Fibroblast of skin of abdomen (primary cell): ENCODE measurements around the gene SLC17A1. TPM values are rescaled to one million over a fixed set of nuclear protein-coding genes. Genes with fewer than 3 reads are reported as not detected.

Experiments
- DNase-seq: peaks from one replicate; pipeline ENCODE4 v3.0.0-alpha.2; 2013
- polyA plus RNA-seq, 2 experiments: library from polyadenylated mRNA; unstranded; fragments of 120-200 nt; gene quantifications; one replicate each; pipeline ENCODE4 v1.2.1, GENCODE V29; 2013; ENCODE audit not compliant: insufficient read length in 2 of 2

SLC17A1 gene
- not detected for polyA plus RNA-seq (2013, experiment 1 of 2; ENCODE audit: insufficient read length)
- polyA plus RNA-seq (2013, experiment 2 of 2; ENCODE audit: insufficient read length) = not detected

GRCh38 chr6:25831532-25832306 is at the start of gene SLC17A1:
Gene SLC17A1 (minus strand): TSS chr6:25832052. CDS start chr6:25830557, 1,495 bp downstream.
- no peak for DNase-seq

GRCh38 chr6:25880601-25881000 is 48.7 kb upstream of the SLC17A1 start:
- no peak for DNase-seq

GRCh38 chr6:25878721-25879322 is 47.0 kb upstream of the SLC17A1 start:
- no peak for DNase-seq

GRCh38 chr6:25875926-25876602 is 44.2 kb upstream of the SLC17A1 start:
- no peak for DNase-seq

- DNase-seq = no peak
Measured at GRCh38 chr6:25875563-25875905, 43.7 kb upstream of the SLC17A1 start.

- no peak for DNase-seq
Measured at GRCh38 chr6:25874822-25875562, 43.1 kb upstream of the SLC17A1 start.

- DNase-seq = no peak
Measured at GRCh38 chr6:25874118-25874517, 42.3 kb upstream of the SLC17A1 start, which contains the start of gene SLC17A3. Gene SLC17A3 (minus strand): TSS chr6:25874243. CDS start chr6:25868387, 5,856 bp downstream.

GRCh38 chr6:25872814-25873213 is 41.0 kb upstream of the SLC17A1 start:
- DNase-seq = no peak

GRCh38 chr6:25869840-25870239 is 38.0 kb upstream of the SLC17A1 start:
- no peak for DNase-seq

- no peak for DNase-seq
Measured at GRCh38 chr6:25868436-25869183, 36.8 kb upstream of the SLC17A1 start.

- no peak for DNase-seq
Measured at GRCh38 chr6:25866011-25866410, 34.2 kb upstream of the SLC17A1 start.

- DNase-seq = no peak
Measured at GRCh38 chr6:25863360-25863759, 31.5 kb upstream of the SLC17A1 start.

- DNase-seq = no peak
Measured at GRCh38 chr6:25862199-25862598, 30.3 kb upstream of the SLC17A1 start.

GRCh38 chr6:25852756-25853155 is 20.9 kb upstream of the SLC17A1 start:
- no peak for DNase-seq

- DNase-seq = no peak
Measured at GRCh38 chr6:25851961-25852360, 20.1 kb upstream of the SLC17A1 start.

- DNase-seq = no peak
Measured at GRCh38 chr6:25844518-25844917, 12.7 kb upstream of the SLC17A1 start.

- DNase-seq = no peak
Measured at GRCh38 chr6:25842526-25842925, 10.7 kb upstream of the SLC17A1 start.

GRCh38 chr6:25835442-25836283 is 3.8 kb upstream of the SLC17A1 start:
- no peak for DNase-seq

GRCh38 chr6:25834950-25835349 is 3.1 kb upstream of the SLC17A1 start:
- DNase-seq = no peak

GRCh38 chr6:25833136-25833535 is 1.3 kb upstream of the SLC17A1 start:
- DNase-seq = no peak

GRCh38 chr6:25832670-25833069 is 818 bp upstream of the SLC17A1 start:
- no peak for DNase-seq
